Measurements from ENCODE around the gene SLC38A9.
A peak's percentile ranks its signal among the peaks of the same experiment; 100 is the strongest.
"Not testable (repeated sequence)": the region's sequence is repeated elsewhere in the genome, so short reads cannot be mapped to it uniquely, and the experiment has no call there.

The SLC38A9 gene

GRCh38 chr5:55712023-55712859 lies at the start of gene SLC38A9:
Gene SLC38A9, minus strand, starts transcription at chr5:55712324. Its CDS starts 14,366 bp downstream, at chr5:55697958.
- peak; percentile 89 to 93 for DNase-seq

DNA sequence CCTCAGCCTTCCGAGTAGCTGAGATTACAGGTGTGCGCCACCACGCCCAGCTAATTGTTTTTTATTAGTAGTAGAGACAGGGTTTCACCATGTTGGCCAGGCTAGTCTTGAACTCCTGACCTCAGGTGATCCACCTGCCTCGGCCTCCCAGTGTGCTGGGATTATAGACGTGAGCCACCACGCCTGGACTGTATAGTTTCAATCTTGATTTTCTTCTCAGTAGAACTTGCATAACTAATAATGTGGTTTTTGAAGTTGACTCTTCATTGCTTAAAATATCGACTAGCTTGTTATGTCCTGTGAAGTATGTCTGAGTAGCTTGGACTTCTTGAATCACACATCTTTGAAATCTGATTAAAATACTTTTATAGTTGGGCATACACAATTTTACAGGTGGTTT lies 49.6 kb upstream of the SLC38A9 start:
- not testable (repeated sequence) for DNase-seq

GRCh38 chr5:55758714-55759113 lies 46.6 kb upstream of the SLC38A9 start:
- no peak for DNase-seq

GRCh38 chr5:55758231-55758630 lies 46.1 kb upstream of the SLC38A9 start:
- no peak for DNase-seq

DNA sequence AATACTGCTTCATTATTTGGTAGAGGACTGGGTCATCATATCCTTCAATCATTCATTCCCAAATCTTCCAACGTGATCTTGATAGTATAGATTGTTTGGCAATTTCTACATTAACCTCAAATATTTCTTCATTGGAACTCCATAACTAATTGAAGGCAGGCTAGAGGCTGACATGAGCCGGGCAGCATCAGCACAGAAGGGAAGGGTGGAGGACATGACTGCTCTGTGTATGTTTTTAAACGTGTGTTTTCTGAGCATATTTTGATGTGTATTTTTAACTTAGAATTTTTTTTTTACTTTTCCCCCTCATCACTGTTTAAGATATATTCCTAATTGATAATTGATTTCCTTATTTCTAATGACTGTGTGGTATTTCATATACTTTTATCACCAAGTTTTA lies 38.4 kb upstream of the SLC38A9 start:
- DNase-seq, result no peak

GRCh38 chr5:55750063-55750462 lies 37.9 kb upstream of the SLC38A9 start:
- DNase-seq, result no peak

GRCh38 chr5:55749387-55749786 lies 37.3 kb upstream of the SLC38A9 start:
- no peak for DNase-seq

- DNase-seq, result no peak
These were observed 35.7 kb upstream of the SLC38A9 start for GRCh38 chr5:55747778-55748318.

DNA sequence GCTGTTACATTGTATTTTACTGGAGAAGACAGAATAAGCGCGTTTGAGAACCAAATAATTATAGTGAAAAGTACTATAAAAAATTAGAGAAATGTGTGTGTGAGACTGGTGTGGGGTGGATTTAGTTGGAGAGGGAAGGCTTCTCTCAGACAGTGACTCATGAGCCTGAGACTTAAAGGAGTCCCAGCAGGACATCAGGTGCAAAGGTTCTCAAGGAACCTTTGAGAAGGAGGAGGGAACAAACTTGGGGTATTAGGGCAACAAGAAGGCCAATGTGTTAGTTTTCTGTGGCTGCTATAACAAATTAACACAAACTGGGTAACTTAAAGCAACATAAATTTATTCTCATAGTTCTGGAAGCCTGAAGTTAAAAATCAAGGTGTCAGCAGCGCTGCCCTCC lies 30.7 kb upstream of the SLC38A9 start:
- no peak for DNase-seq

GRCh38 chr5:55737793-55738192 lies 25.7 kb upstream of the SLC38A9 start, which contains the start of gene DDX4:
Gene DDX4, plus strand, starts transcription at chr5:55738061. Its CDS starts 903 bp downstream, at chr5:55738964.
- no peak for DNase-seq

- no peak for DNase-seq
These were observed 22.5 kb upstream of the SLC38A9 start for GRCh38 chr5:55734658-55735057.

DNA sequence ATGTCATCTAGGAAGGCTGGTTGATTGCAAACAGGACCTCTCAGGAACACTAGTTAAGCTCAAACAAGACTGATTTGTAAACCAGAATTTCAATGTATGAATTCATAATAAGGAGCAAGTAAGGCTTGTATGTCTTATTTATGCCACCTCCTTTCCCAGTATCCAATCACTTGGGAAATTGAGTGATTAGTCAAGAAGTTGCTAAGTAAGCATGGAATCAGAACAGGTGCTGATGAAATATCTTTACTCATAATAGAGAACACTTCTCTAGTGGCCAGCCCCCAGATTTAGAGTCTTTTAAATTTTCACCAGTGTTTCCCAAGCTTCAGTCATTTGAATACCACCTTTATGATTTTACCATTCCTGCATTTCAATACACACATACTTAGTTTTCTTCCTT lies 20.5 kb upstream of the SLC38A9 start:
- no peak for DNase-seq

GRCh38 chr5:55731848-55732247 lies 19.7 kb upstream of the SLC38A9 start:
- no peak for DNase-seq

DNA sequence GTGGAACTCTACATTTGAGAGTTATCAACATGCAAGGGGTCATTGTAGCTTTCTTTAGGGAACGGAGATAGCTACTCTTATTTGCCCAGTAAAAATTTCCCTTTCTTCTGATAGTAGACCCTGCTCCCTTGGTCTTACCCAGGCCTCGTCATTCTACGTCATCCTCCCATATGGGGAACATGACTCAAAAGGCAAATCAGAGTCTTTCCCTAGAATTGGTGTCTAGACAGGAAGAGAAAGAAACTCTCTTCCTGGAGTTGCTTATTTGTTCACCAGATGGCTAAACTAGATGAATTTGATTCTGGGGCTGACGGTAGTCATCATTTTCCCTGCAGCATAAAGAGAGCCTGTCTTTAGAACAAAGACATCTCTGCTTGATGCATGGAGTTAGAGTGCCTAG lies 12.2 kb upstream of the SLC38A9 start:
- no peak for DNase-seq

GRCh38 chr5:55720188-55720703 lies 8.1 kb upstream of the SLC38A9 start:
- no peak for DNase-seq

DNA sequence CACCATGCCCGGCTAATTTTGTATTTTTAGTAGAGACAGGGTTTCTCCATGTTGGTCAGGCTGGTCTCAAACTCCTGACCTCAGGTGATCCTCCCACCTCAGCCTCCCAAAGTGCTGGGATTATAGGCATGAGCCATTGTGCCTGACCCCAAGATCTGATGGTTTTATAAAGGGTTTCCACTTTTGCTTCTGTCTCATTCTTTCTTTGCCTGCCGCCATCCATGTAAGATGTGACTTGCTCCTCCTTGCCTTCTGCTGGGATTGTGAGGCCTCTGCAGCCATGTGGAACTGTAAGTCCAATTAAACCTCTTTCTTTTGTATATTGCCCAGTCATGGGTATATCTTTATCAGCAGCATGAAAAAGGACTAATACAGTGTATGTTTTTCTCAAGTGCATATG lies 6.9 kb upstream of the SLC38A9 start:
- not testable (repeated sequence) for DNase-seq

- DNase-seq, result no peak
These were observed 3.5 kb upstream of the SLC38A9 start for GRCh38 chr5:55715519-55716078.

GRCh38 chr5:55714749-55715148 lies 2.6 kb upstream of the SLC38A9 start:
- DNase-seq, result no peak

DNA sequence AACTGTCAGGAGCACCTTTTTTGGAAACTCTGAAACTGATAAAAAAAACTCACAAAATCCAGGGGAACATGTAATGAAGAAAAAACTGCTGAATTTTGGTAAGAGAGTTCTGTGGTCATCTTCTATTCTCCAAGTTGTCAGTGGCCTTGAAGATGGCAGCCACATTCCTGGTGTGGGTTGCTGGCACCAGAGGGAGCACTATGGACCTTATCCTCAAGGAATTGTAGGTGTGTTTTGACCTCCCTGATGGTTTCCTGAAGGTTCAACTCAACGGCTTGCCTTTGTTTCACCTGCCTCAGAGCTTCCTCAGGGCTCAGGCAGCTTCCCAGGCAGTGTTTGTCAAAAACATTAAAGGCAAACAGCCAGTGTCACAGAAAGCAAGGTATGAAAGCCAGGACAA lies 2.2 kb upstream of the SLC38A9 start:
- no peak for DNase-seq

GRCh38 chr5:55713871-55714270 lies 1.7 kb upstream of the SLC38A9 start:
- no peak for DNase-seq

DNA sequence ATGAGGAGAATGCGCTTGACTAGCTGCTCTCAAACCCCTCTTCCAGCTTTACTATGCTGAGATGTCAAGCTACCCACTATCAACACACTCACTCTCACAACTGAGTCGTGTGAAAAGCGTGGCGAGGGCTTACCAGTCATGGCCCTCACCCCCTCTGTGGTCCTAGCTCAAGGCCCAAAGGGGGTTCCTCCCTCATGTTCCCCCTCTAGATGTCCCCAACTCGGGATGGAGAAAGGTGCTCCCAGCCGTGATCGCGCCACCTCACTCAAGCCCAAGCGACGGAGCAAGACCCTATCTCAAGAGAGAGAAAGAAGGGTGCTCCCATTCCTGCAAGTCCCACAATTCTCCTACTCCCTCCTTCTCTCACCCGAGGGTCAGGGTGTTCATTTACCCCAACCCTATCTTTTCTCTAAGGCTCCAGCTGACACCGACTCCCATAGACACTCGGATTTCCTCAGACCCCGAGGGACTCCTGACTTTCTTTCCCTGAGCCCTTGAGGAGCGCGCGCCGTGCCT lies 559 bp downstream of the SLC38A9 start:
- no peak for DNase-seq

DNA sequence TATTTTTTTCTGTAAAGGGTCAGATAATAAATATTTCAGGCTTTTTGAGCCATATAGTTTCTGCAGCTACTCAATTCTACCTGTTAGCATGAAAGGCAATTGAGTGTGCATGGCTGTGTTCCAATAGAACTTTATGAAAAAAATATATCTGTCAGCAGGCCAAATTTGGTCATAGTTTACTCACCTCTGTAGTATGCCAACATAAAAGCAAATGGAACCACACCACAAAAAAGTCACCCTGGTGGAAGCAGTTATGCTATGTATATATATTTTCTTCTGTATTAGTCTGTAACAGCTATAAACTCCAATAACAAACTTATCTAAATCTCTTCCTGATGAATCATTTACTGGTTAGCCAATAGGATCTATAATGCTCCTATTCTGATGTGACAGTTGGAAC lies 3.4 kb downstream of the SLC38A9 start:
- no peak for DNase-seq

DNA sequence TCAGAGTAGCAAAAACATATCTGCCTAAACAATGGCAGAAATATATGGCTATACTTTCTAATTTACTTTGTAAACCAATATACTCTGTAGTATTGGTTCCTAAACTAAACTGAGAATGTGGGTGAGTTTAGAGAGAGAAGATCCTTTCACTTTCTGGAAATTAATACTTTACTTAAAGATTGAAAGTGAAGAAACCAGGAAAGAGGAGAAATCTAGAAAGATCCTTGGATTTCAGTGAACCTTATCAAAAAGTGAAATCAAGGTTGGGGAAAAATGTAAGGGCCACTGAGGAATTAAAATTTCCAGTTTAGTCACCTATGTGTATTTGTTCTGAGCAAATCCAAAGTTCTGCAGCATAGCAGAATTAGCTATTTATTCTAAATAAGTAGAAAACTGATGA lies 5.9 kb downstream of the SLC38A9 start:
- no peak for DNase-seq

Measured in activated CD4-positive, alpha-beta T cell treated with anti-CD3 and anti-CD28 coated beads for 4 hours (primary cell).